ENCODE results near the gene PPP2R3A. TPM values are rescaled to one million over a fixed set of nuclear protein-coding genes. Genes with fewer than 3 reads are reported as not detected.
"Not testable (repeated sequence)": the region's sequence is repeated elsewhere in the genome, so short reads cannot be mapped to it uniquely, and the experiment has no call there.

The PPP2R3A gene
- total RNA-seq, 1 donor from 2014 or later: 35.0 TPM

DNA sequence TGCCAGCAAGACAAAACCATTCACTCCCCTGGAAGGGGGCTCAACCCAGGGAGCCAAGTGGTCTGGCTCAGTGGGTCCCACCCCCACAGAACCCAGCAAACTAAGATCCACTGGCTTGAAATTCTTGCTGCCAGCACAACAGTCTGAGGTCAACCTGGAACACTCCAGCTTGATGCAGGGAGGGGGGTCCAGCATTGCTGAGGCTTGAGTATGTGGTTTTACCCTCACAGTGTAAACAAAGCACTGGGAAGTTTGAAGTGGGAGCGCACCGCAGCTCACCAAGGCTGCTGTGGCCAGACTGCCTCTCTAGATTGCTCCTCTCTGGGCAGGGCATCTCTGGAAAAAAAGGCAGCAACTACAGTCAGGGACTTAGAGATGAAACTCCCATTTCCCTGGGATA is 148.9 kb downstream of the PPP2R3A start:
- Mint-ChIP-seq H3K4me1 (ENCODE audit: low read depth) (no peaks in the 10 kb centered on the region), H3K27me3 (no peaks in the 10 kb centered on the region), H3K4me3 (ENCODE audit: low read depth) (no peak overlapping the region), H3K36me3 (ENCODE audit: insufficient read depth) (peaks cover 72% of the 10 kb centered on the region), H3K27ac (no peak overlapping the region), H3K9me3 (ENCODE audit: low read depth) (peaks cover 34% of the 10 kb centered on the region)
- TF ChIP-seq CTCF (IDR thresholded peaks at IDR 0.05; ENCODE audit: unreplicated experiment): no peak
- DNase-seq (ENCODE audit: low spot score, unreplicated experiment): no peak

DNA sequence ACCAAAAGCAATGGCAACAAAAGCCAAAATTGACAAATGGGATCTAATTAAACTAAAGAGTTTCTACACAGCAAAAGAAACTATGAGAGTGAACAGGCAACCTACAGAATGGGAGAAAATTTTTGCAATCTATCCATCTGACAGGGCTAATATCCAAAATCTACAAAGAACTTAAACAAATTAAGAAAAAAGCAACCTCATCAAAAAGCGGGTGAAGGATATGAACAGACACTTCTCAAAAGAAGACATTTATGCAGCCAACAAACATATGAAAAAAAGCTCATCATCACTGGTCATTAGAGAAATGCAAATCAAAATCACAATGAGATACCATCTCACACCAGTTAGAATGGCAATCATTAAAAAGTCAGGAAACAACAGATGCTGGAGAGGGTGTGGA is 153.8 kb downstream of the PPP2R3A start:
- not testable (repeated sequence) for H3K27ac Mint-ChIP-seq; H3K4me3 Mint-ChIP-seq (ENCODE audit: low read depth); H3K27me3 Mint-ChIP-seq; DNase-seq (ENCODE audit: low spot score, unreplicated experiment); H3K4me1 Mint-ChIP-seq (ENCODE audit: low read depth)
- H3K36me3 Mint-ChIP-seq (ENCODE audit: insufficient read depth): peaks cover 55% of the 10 kb centered on the region
- H3K9me3 Mint-ChIP-seq (ENCODE audit: low read depth): peaks cover 25% of the 10 kb centered on the region

DNA sequence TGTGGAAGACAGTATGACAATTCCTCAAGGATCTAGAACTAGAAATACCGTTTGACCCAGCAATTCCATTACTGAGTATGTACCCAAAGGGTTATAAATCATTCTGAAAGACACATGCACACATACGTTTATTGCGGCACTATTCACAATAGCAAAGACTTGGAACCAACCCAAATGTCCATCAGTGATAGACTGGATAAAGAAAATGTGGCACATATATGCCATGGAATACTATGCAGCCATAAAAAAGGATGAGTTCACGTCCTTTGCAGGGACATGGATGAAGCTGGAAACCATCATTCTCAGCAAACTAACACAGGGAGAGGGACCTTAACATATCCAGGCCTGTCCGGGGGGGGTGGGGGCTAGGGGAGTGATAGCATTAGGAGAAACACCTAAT is 154.3 kb downstream of the PPP2R3A start:
- H3K27ac Mint-ChIP-seq; H3K27me3 Mint-ChIP-seq; H3K4me3 Mint-ChIP-seq (ENCODE audit: low read depth); DNase-seq (ENCODE audit: low spot score, unreplicated experiment); H3K4me1 Mint-ChIP-seq (ENCODE audit: low read depth): not testable (repeated sequence)
- peaks cover 55% of the 10 kb centered on the region for H3K36me3 Mint-ChIP-seq (ENCODE audit: insufficient read depth)
- H3K9me3 Mint-ChIP-seq (ENCODE audit: low read depth): peaks cover 26% of the 10 kb centered on the region

GRCh38 chr3:136120373-136121348 is 155.1 kb downstream of the PPP2R3A start:
- TF ChIP-seq CTCF (IDR thresholded peaks at IDR 0.05; ENCODE audit: unreplicated experiment): no peak
- Mint-ChIP-seq H3K27me3 (no peaks in the 10 kb centered on the region), H3K36me3 (ENCODE audit: insufficient read depth) (peaks cover 54% of the 10 kb centered on the region), H3K9me3 (ENCODE audit: low read depth) (peaks cover 21% of the 10 kb centered on the region), H3K4me1 (ENCODE audit: low read depth) (no peaks in the 10 kb centered on the region), H3K27ac (no peak overlapping the region), H3K4me3 (ENCODE audit: low read depth) (no peak overlapping the region)
- no peak for DNase-seq (ENCODE audit: low spot score, unreplicated experiment)

DNA sequence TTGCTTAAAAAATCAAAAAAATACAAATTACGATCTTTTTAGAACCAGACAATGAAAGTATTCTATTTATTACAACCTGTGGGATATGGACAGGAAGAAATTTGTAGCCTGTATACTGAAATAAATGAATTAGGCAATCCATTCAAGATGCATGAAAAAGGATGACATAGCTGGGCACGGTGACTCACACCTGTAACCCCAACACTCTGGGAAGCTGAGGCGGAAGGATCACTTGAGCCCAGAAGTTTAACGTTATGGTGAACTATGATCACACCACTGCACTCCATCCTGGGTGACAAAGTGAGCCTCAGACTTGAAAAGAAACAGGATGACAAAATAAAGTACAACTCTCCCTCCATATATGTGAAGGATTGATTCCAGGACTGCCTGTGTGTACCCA is 156.5 kb downstream of the PPP2R3A start:
- peaks cover 56% of the 10 kb centered on the region for H3K36me3 Mint-ChIP-seq (ENCODE audit: insufficient read depth)
- TF ChIP-seq CTCF (IDR thresholded peaks at IDR 0.05; ENCODE audit: unreplicated experiment): no peak
- peaks cover 10% of the 10 kb centered on the region for H3K9me3 Mint-ChIP-seq (ENCODE audit: low read depth)
- no peak overlapping the region for H3K27ac Mint-ChIP-seq
- no peak overlapping the region for H3K4me3 Mint-ChIP-seq (ENCODE audit: low read depth)
- no peak for DNase-seq (ENCODE audit: low spot score, unreplicated experiment)
- no peaks in the 10 kb centered on the region for H3K27me3 Mint-ChIP-seq
- no peaks in the 10 kb centered on the region for H3K4me1 Mint-ChIP-seq (ENCODE audit: low read depth)

DNA sequence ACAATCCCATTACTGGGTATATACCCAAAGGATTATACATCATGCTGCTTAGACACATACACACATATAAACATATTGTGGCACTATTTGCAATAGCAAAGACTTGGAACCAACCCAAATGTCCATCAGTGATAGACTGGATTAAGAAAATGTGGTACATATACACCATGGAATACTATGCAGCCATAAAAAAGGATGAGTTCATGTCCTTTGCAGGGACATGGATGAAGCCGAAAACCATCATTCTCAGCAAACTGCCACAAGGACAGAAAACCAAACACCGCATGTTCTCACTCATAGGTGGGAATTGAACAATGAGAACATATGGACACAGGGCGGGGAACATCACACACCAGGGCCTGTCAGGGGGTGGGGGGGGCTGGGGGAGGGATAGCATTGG is 166.1 kb downstream of the PPP2R3A start:
- H3K27ac Mint-ChIP-seq; H3K27me3 Mint-ChIP-seq; DNase-seq (ENCODE audit: low spot score, unreplicated experiment); H3K4me3 Mint-ChIP-seq (ENCODE audit: low read depth): not testable (repeated sequence)
- H3K4me1 Mint-ChIP-seq (ENCODE audit: low read depth): peaks cover 11% of the 10 kb centered on the region
- peaks cover 24% of the 10 kb centered on the region for H3K9me3 Mint-ChIP-seq (ENCODE audit: low read depth)
- H3K36me3 Mint-ChIP-seq (ENCODE audit: insufficient read depth): peaks cover 23% of the 10 kb centered on the region

- Mint-ChIP-seq H3K27me3 (no peaks in the 10 kb centered on the region), H3K36me3 (ENCODE audit: insufficient read depth) (peaks cover 13% of the 10 kb centered on the region), H3K9me3 (ENCODE audit: low read depth) (peaks cover 10% of the 10 kb centered on the region), H3K27ac (no peak overlapping the region), H3K4me1 (ENCODE audit: low read depth) (peaks cover 13% of the 10 kb centered on the region), H3K4me3 (ENCODE audit: low read depth) (no peak overlapping the region)
- DNase-seq (ENCODE audit: low spot score, unreplicated experiment): no peak
- no peak for TF ChIP-seq CTCF (IDR thresholded peaks at IDR 0.05; ENCODE audit: unreplicated experiment)
These were observed 168.6 kb downstream of the PPP2R3A start for GRCh38 chr3:136134091-136134490.
